Esophagus mucosa (tissue), 1 donor: ENCODE measurements around the gene ACVR1. TPM values are rescaled to one million over a fixed set of nuclear protein-coding genes. Genes with fewer than 3 reads are reported as not detected.
"Not testable (repeated sequence)": the region's sequence is repeated elsewhere in the genome, so short reads cannot be mapped to it uniquely, and the experiment has no call there.

ENCODE experiments used
- ATAC-seq: fragments of 200-7000 bp; cut with Tn5 transposase; one replicate; pipeline ENCODE4 v1.9.1; 2020
- total RNA-seq: library from RNA; stranded (reverse); gene quantifications from one replicate; pipeline ENCODE4 v1.2.4, GENCODE V29; 2023
- donor health status: DM: yes; HTN: yes; CAD: no.

The ACVR1 gene
- total RNA-seq, 1 donor from 2014 or later = 12.6 TPM

DNA sequence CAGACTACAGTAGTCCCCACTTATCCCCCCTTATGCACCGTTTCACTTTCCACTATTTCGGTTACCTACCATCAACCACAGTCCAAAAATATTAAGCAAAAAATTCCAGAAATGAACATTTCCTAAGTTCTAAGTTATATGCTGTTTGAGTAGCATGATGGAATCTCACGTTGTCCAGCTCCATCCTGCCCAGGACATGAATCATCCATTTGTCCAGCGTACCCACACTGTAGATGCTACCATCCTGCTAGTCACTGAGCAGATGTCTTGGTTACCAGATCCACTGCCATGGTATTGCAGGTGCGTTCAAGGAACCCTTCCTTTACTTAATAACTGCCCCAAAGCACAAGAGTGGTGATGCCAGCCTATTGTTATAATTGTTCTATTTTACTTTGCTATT, 87.9 kb downstream of the ACVR1 start:
- no peak for ATAC-seq

- ATAC-seq = no peak
These were observed 88.7 kb downstream of the ACVR1 start for GRCh38 chr2:157787364-157787938.

- peak; percentile 60 for ATAC-seq
These were observed 89.3 kb downstream of the ACVR1 start for GRCh38 chr2:157786663-157787363.

DNA sequence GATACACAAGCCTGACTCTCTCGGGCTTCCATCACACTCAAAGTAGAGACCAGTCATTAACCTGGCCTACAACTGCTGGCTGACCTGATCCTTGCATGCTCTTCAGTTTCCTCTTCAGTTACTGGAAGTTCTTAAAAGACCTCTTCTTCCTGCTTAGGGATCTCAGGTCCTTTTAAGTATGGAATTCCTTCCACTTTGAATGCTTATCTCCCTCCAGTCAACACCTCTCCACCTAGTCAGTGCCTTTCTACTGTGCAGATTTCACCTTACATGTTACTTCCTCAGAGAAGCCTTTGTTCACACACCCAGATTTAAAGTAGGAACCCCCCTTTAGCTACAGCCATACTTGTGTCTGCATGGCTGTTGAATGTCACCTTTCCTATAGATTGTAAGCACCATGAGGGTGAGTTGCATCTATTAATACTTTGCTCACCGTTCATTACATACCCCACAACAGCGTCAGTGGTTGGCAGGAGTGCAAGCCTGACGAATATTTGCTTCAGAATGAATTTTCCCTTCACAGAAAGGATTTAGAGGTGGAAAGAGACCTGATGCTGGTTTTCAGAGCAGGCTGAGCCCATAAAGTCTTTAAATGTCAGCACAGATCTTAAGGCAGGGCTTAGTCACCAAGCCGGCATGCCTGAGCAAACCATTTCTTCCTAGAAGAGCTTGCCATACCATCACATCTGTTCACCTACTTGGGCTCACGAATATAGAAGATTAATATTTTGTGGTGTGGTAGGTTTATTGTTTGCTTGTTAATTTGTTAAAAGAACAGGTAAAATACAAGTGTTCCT, 90.1 kb downstream of the ACVR1 start:
- peak; percentile 69 for ATAC-seq

GRCh38 chr2:157785200-157785599, 90.9 kb downstream of the ACVR1 start:
- no peak for ATAC-seq

DNA sequence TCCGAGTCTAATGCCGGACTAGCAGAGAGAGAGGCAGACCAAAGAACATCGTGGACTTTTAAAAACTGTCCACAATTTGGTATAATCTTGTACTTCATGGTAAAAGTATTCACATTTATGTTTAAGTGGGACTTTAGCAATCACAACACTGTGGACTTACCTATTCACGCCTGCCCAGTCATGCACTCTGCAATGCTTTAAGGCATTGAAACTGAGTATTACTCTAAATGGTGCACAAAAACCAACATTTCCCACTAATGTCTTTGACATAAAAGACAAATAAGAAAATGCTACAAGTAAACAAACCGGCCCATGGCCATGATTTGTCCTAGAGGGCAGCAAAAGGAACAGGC, 91.3 kb downstream of the ACVR1 start:
- no peak for ATAC-seq

GRCh38 chr2:157784169-157784822, 91.8 kb downstream of the ACVR1 start:
- ATAC-seq = peak; percentile 90

DNA sequence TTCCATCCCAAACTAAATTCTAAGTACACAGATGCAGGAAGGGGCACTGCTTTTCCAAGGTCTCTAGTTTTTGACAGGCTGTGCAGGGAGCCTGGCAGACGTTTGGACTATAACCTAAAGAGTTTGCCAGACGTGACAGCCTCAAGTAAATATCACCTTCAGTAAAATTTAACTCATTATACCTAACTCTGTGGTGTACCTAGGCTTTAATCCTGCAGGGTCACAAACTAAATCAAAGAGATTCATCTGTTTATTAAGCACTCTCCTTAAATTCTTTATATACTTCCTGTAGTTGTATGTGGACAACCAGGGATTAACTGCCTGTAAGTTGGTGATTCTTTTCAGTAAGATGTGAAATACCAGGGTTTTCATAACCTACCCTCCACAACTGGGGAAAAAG, 92.9 kb downstream of the ACVR1 start:
- ATAC-seq = no peak

DNA sequence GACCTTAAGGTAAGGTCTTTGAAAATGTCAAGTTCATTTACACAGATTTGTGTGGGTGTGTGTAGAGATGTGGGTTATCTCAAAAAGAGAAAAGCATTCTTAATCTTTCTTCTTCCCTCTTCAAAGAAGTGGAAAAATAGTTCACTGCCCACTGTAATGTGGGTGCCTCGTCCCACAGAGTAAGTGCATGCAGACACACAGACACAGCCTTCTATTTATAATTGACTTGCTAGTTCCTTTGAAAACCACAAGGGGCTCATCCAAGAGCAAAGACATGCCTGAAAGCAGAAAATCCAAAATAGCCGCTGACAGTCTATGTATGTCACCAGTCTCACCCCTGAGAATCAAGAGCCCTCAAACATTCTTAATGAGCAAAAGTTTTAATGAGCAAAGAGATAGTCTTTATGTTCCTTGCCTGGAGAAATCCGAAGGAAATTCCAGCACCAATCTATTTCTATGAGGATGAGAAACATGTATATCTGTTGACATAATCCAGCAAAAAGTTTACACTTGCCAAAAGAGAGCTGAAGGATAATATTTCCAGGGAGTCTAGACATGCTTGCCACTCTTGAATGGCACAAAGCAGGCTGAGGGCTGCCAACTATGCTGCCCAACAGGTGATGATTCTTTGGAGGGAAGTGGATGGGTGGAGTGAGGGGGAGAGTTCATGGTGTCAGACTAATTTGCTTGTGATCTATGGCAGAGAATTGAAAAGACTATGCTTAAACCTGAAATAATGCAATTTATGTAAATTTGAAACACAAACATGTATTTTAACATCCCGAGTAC, 93.9 kb downstream of the ACVR1 start:
- no peak for ATAC-seq

- no peak for ATAC-seq
These were observed 95.9 kb downstream of the ACVR1 start for GRCh38 chr2:157780211-157780610.

- no peak for ATAC-seq
These were observed 96.3 kb downstream of the ACVR1 start for GRCh38 chr2:157779794-157780193.

DNA sequence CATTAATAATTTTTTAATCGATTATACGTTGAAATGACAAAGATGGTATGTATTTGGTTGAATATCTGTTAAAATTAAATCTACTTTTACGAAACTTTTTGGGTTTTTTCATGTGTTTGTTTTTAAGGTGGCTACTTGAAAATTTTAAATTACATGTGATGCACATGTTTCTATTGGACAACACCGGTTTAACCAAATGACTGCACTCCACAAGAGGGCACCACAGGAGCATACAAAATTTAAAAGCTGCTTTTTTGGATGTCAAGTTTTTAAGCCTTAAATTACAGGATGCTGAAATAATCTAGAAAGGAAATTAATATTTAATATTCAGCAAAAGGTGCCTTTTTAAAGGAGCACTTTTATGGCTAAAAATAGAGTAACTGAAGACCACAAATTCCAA, 98.7 kb downstream of the ACVR1 start:
- ATAC-seq = peak; percentile 56

DNA sequence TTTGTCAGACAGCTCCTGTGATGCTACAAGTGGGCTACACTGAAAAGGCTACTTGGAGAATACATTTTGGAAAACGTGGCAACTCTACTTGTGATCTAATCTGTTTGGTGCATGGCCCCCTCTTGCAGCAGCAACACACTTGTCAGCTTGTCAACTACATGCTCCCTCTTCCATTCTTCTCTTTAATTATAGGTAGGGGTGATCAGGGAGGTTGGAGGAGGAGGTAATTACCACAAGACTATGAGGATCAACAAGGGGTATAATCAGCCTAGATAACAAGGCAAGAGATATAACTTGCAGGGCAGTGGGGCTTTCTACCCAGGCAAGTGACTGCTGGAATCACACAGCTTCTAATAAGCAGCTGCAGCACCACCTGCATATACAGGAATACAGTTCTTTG, 104.9 kb downstream of the ACVR1 start:
- ATAC-seq = no peak

GRCh38 chr2:157769856-157770255, 106.3 kb downstream of the ACVR1 start:
- ATAC-seq = no peak

DNA sequence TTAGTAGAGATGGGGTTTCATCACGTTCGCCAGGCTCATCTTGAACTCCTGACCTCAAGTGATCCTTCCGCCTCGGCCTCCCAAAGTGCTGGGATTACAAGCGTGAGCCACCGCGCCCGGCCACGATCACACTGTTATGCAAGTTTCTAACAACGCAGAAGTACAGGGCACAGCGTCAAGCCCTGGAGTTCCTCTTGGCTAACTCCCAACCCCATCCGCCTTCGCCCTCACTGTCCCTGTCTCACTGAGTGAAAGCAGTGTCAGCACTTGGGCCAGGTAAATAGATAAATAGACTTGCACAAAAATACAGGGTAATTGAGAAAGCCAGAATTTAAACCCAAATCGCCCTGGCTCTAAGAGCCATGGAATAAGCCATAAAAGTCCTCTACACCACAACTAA, 111.7 kb downstream of the ACVR1 start:
- ATAC-seq = no peak

DNA sequence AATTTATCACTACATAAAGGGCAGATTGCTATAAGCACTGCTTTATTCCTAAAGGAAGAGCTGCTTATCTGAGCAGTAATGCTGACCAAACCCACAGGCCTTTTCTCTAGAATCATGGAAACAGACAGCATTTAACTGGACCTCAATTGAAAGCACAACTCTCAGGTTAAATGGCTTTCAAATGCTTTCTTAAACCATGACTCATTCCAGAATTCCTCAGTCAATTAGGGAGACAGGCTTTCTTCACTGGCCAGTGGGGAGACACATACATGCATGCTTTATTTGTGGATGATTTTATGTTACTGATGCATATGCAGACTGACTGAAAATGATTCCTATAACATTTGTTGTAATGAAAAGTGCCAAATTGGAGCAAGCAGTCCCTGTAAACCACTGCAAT, 114.6 kb downstream of the ACVR1 start:
- no peak for ATAC-seq

DNA sequence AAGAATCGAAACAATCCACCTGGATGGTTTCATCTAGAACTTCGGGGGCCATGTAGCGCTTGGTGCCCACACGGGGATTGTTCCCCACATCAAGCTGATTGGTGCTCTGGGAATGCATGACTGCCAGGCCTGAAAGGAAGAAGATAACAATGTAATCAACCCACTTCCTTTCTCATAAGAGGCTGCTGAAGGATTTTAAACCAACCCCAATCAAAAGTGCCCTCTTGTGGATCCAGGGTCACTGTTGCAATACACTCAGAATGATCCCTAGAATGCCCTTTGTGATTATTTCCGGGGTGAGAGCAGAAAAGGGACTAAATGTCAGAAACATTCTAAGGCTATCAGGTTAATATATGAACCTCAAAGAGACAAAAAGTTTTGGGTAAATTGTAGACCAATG, 115.2 kb downstream of the ACVR1 start:
- no peak for ATAC-seq

GRCh38 chr2:157759855-157760254, 116.3 kb downstream of the ACVR1 start:
- no peak for ATAC-seq

GRCh38 chr2:157758586-157758985, 117.5 kb downstream of the ACVR1 start:
- ATAC-seq = no peak

- ATAC-seq = no peak
These were observed 118.6 kb downstream of the ACVR1 start for GRCh38 chr2:157757500-157757899.

- ATAC-seq = not testable (repeated sequence)
These were observed 119.7 kb downstream of the ACVR1 start for GRCh38 chr2:157756447-157756846.

DNA sequence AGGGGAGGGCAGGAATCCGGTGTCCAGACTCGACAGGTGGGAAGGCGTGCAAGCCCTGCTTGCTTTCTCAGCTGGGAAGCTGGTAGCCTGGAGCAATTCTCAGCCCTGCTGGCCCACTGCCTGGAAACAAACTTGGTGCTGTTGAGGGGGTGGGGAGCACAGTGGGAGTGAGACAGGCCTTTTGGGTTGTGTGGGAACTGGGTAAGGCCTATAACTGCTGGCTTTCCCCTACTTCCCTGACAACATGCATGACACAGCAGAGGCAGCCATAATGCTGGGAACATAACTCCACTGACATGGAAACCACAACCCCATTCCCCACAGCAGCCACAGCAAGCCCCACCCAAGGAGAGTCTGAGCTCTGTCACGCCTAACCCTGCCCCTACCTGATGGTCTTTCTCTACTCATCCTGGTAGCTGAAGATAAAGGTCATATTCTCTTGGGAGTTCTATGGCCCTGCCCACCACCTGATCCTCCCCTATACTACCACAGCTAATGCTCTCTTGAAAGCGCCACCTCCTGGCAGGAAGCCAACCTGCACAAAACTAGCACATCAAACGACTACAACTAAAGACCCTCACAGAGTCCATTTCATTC, 124.6 kb downstream of the ACVR1 start:
- peak; percentile 80 for ATAC-seq
